WERI-Rb-1 (cell line): ENCODE measurements around the gene MRPS5.
A peak's percentile ranks its signal among the peaks of the same experiment; 100 is the strongest.

Source experiments
- DNase-seq: peaks from one replicate; pipeline ENCODE4 v3.0.0-alpha.2; 2020
- H3K27ac ChIP-seq: fragments of 250-450 bp; sonication (Bioruptor Pico); 2 replicates; pipeline ENCODE4 v1.5.1; 2020; ENCODE audit warnings: mild to moderate bottlenecking, moderate library complexity
- H3K27me3 ChIP-seq: fragments of 250-450 bp; sonication (Bioruptor Pico); 2 replicates; pipeline ENCODE4 v1.5.1; 2021; ENCODE audit warnings: mild to moderate bottlenecking, low read depth, moderate library complexity; ENCODE audit not compliant: insufficient read depth, severe bottlenecking
- H3K36me3 ChIP-seq: fragments of 250-450 bp; sonication (Bioruptor Pico); 2 replicates; pipeline ENCODE4 v1.5.1; 2020; ENCODE audit warnings: mild to moderate bottlenecking, moderate library complexity
- H3K4me3 ChIP-seq: 2 replicates; pipeline ENCODE4 v1.5.1; 2011; ENCODE audit warnings: low read depth, mild to moderate bottlenecking, control low read depth, low read length
- H3K9me3 ChIP-seq: fragments of 250-450 bp; sonication (Bioruptor Pico); 2 replicates; pipeline ENCODE4 v1.5.1; 2021; ENCODE audit warnings: mild to moderate bottlenecking, moderate library complexity; ENCODE audit not compliant: severe bottlenecking
- CTCF ChIP-seq: IDR thresholded peaks from 2 replicates; pipeline ENCODE4 v1.5.1; 2011; ENCODE audit warnings: low read depth, mild to moderate bottlenecking, control low read depth, inconsistent platforms, low read length

The MRPS5 gene

GRCh38 chr2:95121093-95121406 lies 558 bp downstream of the MRPS5 start:
- Histone ChIP-seq H3K36me3 (peaks cover 12% of the 10 kb centered on the region), H3K27ac (peak overlapping the region; percentile 100), H3K27me3 (no peaks in the 10 kb centered on the region), H3K4me3 (peak overlapping the region; percentile 97), H3K9me3 (no peaks in the 10 kb centered on the region)
- DNase-seq = no peak
- TF ChIP-seq CTCF = no peak

DNA sequence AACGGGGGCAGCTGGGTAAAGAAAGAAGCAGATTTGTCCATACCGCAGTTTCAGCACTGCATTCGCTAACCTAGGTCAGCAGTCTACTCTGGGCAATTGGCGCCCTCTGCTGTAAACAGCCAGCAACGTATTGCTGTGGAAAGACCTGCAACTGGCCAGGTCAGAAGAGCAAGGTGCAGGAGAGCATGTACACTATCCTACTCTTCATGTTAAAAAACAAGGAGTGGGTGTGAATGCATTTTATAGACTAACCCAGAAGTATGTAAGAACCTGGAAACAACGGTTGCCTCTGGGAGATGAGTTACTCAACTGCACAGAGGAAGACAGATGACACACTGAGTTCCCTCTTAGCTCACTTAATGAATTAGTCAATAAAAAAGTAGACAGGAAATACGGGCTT lies 6.2 kb downstream of the MRPS5 start:
- H3K4me3 ChIP-seq = no peak overlapping the region
- H3K36me3 ChIP-seq = peaks cover 46% of the 10 kb centered on the region
- peak; percentile 92 for TF ChIP-seq CTCF
- no peaks in the 10 kb centered on the region for H3K27me3 ChIP-seq
- no peaks in the 10 kb centered on the region for H3K9me3 ChIP-seq
- H3K27ac ChIP-seq = no peak overlapping the region
- peak; percentile 80 for DNase-seq

DNA sequence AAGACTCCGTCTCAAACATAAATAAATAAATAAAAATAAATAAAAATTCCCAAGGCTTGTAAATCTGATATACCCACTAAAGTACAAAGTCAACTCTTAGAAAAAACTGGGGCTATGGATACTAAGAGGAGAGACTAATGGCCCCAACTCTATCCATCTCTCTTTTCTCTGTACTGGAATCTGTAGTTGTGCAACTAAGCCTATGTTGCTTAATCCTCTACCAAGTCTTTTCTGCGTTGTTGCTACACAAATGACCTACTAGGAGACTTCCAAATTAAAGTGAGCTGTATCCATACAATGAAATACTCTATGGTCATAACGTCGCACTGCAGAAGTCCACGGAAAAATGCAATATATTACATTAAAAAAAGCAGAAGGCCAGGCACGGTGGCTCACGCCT lies 8.1 kb downstream of the MRPS5 start:
- H3K27me3 ChIP-seq = no peaks in the 10 kb centered on the region
- H3K36me3 ChIP-seq = peaks cover 64% of the 10 kb centered on the region
- no peak for TF ChIP-seq CTCF
- no peak overlapping the region for H3K4me3 ChIP-seq
- DNase-seq = no peak
- no peak overlapping the region for H3K27ac ChIP-seq
- no peaks in the 10 kb centered on the region for H3K9me3 ChIP-seq

- H3K4me3 ChIP-seq = no peak overlapping the region
- TF ChIP-seq CTCF = no peak
- no peaks in the 10 kb centered on the region for H3K9me3 ChIP-seq
- no peaks in the 10 kb centered on the region for H3K27me3 ChIP-seq
- H3K36me3 ChIP-seq = peaks cover 80% of the 10 kb centered on the region
- no peak overlapping the region for H3K27ac ChIP-seq
- DNase-seq = no peak
These were observed 11.2 kb downstream of the MRPS5 start for GRCh38 chr2:95110395-95110794.

DNA sequence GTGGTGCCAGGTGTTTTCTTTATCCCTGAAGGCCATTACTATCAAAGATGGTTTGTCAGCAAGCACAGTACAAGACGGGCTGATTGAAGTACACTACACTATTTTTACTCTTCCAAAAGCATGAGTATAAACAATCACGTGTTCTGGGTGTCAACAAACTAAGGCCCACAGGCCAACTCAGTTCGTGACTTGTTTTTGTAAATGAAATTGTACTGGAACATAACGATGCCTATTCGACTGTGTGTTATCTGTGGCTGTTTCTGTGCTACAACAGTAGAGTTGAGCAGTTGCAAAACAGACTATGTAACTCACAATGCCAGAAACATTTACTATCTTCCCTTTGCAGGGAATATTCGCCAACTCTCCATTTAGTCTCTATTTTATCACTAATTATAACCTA lies 12.3 kb downstream of the MRPS5 start:
- peaks cover 76% of the 10 kb centered on the region for H3K36me3 ChIP-seq

More for the DNA sequence above, 12.3 kb downstream of the MRPS5 start:
- no peak overlapping the region for H3K4me3 ChIP-seq
- H3K27ac ChIP-seq = no peak overlapping the region
- H3K27me3 ChIP-seq = no peaks in the 10 kb centered on the region
- H3K9me3 ChIP-seq = no peaks in the 10 kb centered on the region
- TF ChIP-seq CTCF = no peak
- no peak for DNase-seq
